K562 (cell line): ENCODE measurements around the gene SLC38A10. TPM values are rescaled to one million over a fixed set of nuclear protein-coding genes. Genes with fewer than 3 reads are reported as not detected.

Experiments
- CHD1 ChIP-seq: fragments of 200-600 bp; sonication (generic); IDR thresholded peaks from one replicate; pipeline ENCODE4 v1.6.1; 2012; ENCODE audit warnings: mild to moderate bottlenecking, moderate library complexity, low read length, inconsistent platforms
- FOSL1 ChIP-seq: fragments of 200-800 bp; sonication (Bioruptor generic); conservative IDR thresholded peaks from 2 replicates; pipeline ENCODE4 v1.6.1; 2016; ENCODE audit warnings: missing genetic modification characterization, missing compliant biosample characterization
- IRF2 ChIP-seq: sonication (generic); formaldehyde crosslinking; IDR thresholded peaks from 2 replicates; pipeline ENCODE4 v1.8.1; 2022; ENCODE audit warnings: mild to moderate bottlenecking, missing genetic modification reagents
- MAX ChIP-seq: sonication (generic); formaldehyde crosslinking; IDR thresholded peaks from 2 replicates; pipeline ENCODE4 v1.9.0; 2022; ENCODE audit warnings: mild to moderate bottlenecking, missing genetic modification reagents
- MGA ChIP-seq: fragments of 450-650 bp; IDR thresholded peaks from 2 replicates; pipeline ENCODE4 v1.6.1; 2016; ENCODE audit warnings: mild to moderate bottlenecking, moderate library complexity
- MXI1 ChIP-seq: IDR thresholded peaks from 2 replicates; pipeline ENCODE4 v1.6.1; 2011; ENCODE audit warnings: low read depth, mild to moderate bottlenecking, improper control_type of control experiment, low read length
- SNRNP70 ChIP-seq: fragments of 200-400 bp; formaldehyde crosslinking; optimal IDR thresholded peaks from 2 replicates; pipeline ENCODE3; 2017; ENCODE audit warnings: low read depth, low read length
- TAF15 ChIP-seq: fragments of 200-400 bp; formaldehyde crosslinking; IDR thresholded peaks from 2 replicates; pipeline ENCODE4 v1.6.1; 2017; ENCODE audit warnings: mild to moderate bottlenecking, low read depth, low read length, moderate library complexity
- ZMIZ1 ChIP-seq, 2 experiments: fragments of 150-350 bp in 1 of 2; IDR thresholded peaks; 2 replicates each; pipeline ENCODE4 v1.6.1; 2012 to 2016; ENCODE audit warnings: low read depth in 2 of 2, low read length in 2 of 2, mild to moderate bottlenecking in 1 of 2, moderate library complexity in 1 of 2
- ZNF507 ChIP-seq: conservative IDR thresholded peaks from 2 replicates; pipeline ENCODE4 v1.6.1; 2017; ENCODE audit warnings: missing genetic modification characterization, missing compliant biosample characterization
- polyA plus RNA-seq, 8 experiments: library from polyadenylated mRNA; depleted of rRNA in 4 of 8; stranded (reverse) in 5 of 8; unstranded in 3 of 8; fragments of >200 nt; fragmentation: Nextera tagmentation in 2 of 8; fragmentation: Illumina TruSeq in 1 of 8; extraction: Ambion mirVana in 2 of 8; extraction: Trizol in 1 of 8; gene quantifications; 2 replicates each; pipeline versions ENCODE4 v1.2.1 to v1.2.3, GENCODE V29; 2011 to 2014; ENCODE audit warnings: inconsistent platforms in 1 of 8, missing spikeins in 1 of 8
- total RNA-seq, 7 experiments: library from RNA; depleted of rRNA in 6 of 7; stranded (reverse); fragments of >200 nt in 6 of 7; fragmentation: Illumina TruSeq in 2 of 7; extraction: Trizol in 2 of 7; gene quantifications; 2 replicates each; pipeline versions ENCODE4 v1.2.1 to v1.2.3, GENCODE V29; 2011 to 2021; ENCODE audit warnings: low replicate concordance in 1 of 7

The SLC38A10 gene
- total and polyA plus RNA-seq, 9 of the 15 experiments (the other 6 are each of a cell fraction or from before 2014, with no cell fraction given) = 0.45 to 54.2 (median 13.8) TPM

GRCh38 chr17:81309859-81310839 is 15.0 kb upstream of the SLC38A10 start (continued):
- TF ChIP-seq MGA (peak; percentile 56; the same call in 1 of the 2 replicates), SNRNP70 (no peak), ZMIZ1 (IDR thresholded peaks at IDR 0.05; ENCODE audit: low read depth in 2 of 2, low read length in 2 of 2) (no peak), MXI1 (no peak), IRF2 (CRISPR knock-in tag) (no peak), FOSL1 (tag) (no peak), CHD1 (no peak), TAF15 (no peak), ZNF507 (no peak), MAX (CRISPR knock-in tag) (peak; percentile 47)
